Measurements from ENCODE around the gene PTGS1. TPM values are rescaled to one million over a fixed set of nuclear protein-coding genes. Genes with fewer than 3 reads are reported as not detected.

The PTGS1 gene
- total RNA-seq, 3 donors from 2014 or later (not counting 1 experiment from before 2014, with no cell fraction given) = 2.1 to 11.3 (median 9.2) TPM

DNA sequence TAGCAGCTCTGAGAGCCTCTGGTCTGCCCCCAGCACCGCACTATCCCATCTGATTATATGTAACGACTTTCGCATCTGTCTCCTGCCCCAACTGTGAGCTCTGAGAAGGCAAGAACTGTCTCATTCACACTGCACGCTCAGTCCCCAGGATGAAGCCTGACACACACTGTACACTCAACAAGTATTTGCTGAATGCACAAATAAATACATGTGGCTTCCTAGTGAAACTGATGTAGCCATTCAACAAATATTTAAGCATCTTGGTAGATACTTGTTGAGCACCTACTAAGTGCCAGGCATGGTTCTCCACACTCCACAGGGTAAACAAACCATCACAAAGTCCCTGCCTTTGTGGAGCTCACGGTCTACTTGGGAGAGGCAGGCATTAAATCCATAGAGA lies 34.6 kb upstream of the PTGS1 start:
- whole genome bisulfite sequencing (ENCODE audit: insufficient coverage) = 87% methylated on average over 5 of the region's 5 CpGs
- intact Hi-C loops (cut with micrococcal nuclease) = no loop called here
- Mint-ChIP-seq H3K4me1 (no peaks in the 10 kb centered on the region), H3K9me3 (no peaks in the 10 kb centered on the region), H3K4me3 (no peak overlapping the region), H3K36me3 (no peaks in the 10 kb centered on the region), H3K27me3 (ENCODE audit: low read depth in 2 of 2) (peaks cover 0 to 3% of the 10 kb centered on the region in 2 donors), H3K27ac (no peak overlapping the region)
- DNase-seq (no peak), ATAC-seq (no peak)
- no peaks in the 10 kb centered on the region for H3K4me1 ChIP-seq (ENCODE audit: control insufficient read depth, insufficient read depth, low read length)
- no peak overlapping the region for H3K4me3 ChIP-seq (ENCODE audit: low read length)
- no peak overlapping the region for H3K27ac ChIP-seq (ENCODE audit: low read length)
- no peaks in the 10 kb centered on the region for H3K36me3 ChIP-seq (ENCODE audit: control insufficient read depth, insufficient read depth, low read length)
- H3K27me3 ChIP-seq (ENCODE audit: control insufficient read depth, insufficient read depth, low read length) = no peaks in the 10 kb centered on the region
- TF ChIP-seq, protein P1, sequence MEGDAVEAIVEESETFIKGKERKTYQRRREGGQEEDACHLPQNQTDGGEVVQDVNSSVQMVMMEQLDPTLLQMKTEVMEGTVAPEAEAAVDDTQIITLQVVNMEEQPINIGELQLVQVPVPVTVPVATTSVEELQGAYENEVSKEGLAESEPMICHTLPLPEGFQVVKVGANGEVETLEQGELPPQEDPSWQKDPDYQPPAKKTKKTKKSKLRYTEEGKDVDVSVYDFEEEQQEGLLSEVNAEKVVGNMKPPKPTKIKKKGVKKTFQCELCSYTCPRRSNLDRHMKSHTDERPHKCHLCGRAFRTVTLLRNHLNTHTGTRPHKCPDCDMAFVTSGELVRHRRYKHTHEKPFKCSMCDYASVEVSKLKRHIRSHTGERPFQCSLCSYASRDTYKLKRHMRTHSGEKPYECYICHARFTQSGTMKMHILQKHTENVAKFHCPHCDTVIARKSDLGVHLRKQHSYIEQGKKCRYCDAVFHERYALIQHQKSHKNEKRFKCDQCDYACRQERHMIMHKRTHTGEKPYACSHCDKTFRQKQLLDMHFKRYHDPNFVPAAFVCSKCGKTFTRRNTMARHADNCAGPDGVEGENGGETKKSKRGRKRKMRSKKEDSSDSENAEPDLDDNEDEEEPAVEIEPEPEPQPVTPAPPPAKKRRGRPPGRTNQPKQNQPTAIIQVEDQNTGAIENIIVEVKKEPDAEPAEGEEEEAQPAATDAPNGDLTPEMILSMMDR (IDR thresholded peaks at IDR 0.05) = no peak
- no peaks in the 10 kb centered on the region for H3K9me3 ChIP-seq (ENCODE audit: control insufficient read depth, insufficient read depth, low read length)

DNA sequence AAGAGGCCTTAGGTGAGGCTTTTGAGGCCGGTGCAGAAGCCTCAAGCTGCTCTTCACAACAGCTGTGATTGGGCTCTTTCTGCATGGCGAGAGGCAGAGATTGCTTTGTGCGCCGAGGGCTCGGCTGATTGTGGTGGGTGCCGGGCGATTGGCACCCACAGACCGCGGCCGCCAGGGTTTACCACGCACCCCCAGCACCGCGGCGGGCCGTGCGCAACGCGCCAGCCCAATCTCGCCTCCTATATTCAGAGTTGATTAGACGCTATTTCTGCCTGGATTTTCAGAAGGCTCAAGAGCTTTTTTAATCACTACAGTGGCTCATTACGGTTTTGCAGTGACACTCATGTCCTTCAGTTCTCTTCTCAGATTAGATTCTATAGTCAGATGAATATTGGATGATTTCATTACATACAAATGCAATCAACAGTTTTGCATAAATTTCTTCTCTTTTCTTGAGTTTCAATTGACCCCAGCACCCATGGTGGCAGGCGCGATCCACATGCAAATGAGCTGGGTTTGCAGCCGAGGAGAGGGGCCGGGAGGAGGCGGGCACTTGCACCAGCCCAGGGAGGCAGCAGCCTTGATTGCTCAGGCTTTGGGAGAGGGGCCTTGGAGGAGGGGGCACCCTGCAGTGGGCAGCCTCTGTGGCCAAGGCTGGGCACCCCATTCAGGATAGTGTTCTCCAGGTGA lies 33.8 kb upstream of the PTGS1 start:
- H3K27me3 Mint-ChIP-seq (ENCODE audit: low read depth in 2 of 2) = peaks cover 0 to 3% of the 10 kb centered on the region in 2 donors
- no peak overlapping the region for H3K4me3 Mint-ChIP-seq
- no peaks in the 10 kb centered on the region for H3K9me3 Mint-ChIP-seq
- ATAC-seq = no peak
- no peak overlapping the region for H3K4me3 ChIP-seq (ENCODE audit: low read length)
- no peaks in the 10 kb centered on the region for H3K36me3 Mint-ChIP-seq
- intact Hi-C loops (cut with micrococcal nuclease) = no loop called here
- no peak for DNase-seq
- no peak overlapping the region for H3K27ac ChIP-seq (ENCODE audit: low read length)
- no peaks in the 10 kb centered on the region for H3K4me1 ChIP-seq (ENCODE audit: control insufficient read depth, insufficient read depth, low read length)
- TF ChIP-seq, protein P1 (IDR thresholded peaks at IDR 0.05) = no peak
- H3K27ac Mint-ChIP-seq = no peak overlapping the region
- no peaks in the 10 kb centered on the region for H3K9me3 ChIP-seq (ENCODE audit: control insufficient read depth, insufficient read depth, low read length)
- H3K27me3 ChIP-seq (ENCODE audit: control insufficient read depth, insufficient read depth, low read length) = no peaks in the 10 kb centered on the region
- H3K4me1 Mint-ChIP-seq = no peaks in the 10 kb centered on the region
- 77% methylated on average over 25 of the region's 26 CpGs for WGBS (ENCODE audit: insufficient coverage)
- H3K36me3 ChIP-seq (ENCODE audit: control insufficient read depth, insufficient read depth, low read length) = no peaks in the 10 kb centered on the region

DNA sequence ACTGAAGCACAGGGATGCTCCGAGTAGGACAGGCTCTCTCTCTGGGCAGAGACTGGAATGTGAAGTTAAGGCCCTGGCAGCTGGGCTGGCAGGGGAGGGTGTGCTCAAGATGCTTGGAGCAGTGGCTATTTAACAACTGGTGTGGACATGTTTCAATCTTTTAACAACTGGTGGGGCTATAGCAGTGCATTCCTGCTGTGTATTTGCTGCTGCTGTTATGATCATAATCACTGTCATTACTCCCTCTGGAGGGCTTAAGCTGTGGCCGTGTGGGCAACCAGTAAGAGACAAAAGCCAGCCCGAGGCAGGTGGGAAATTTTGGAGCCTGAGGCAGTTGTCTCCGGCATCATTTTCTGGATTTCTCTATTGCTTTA lies 33.3 kb upstream of the PTGS1 start:
- no peaks in the 10 kb centered on the region for H3K9me3 Mint-ChIP-seq
- Histone ChIP-seq H3K9me3 (ENCODE audit: control insufficient read depth, insufficient read depth, low read length) (no peaks in the 10 kb centered on the region), H3K4me3 (ENCODE audit: low read length) (no peak overlapping the region), H3K4me1 (ENCODE audit: control insufficient read depth, insufficient read depth, low read length) (no peaks in the 10 kb centered on the region), H3K27me3 (ENCODE audit: control insufficient read depth, insufficient read depth, low read length) (no peaks in the 10 kb centered on the region), H3K36me3 (ENCODE audit: control insufficient read depth, insufficient read depth, low read length) (no peaks in the 10 kb centered on the region), H3K27ac (ENCODE audit: low read length) (no peak overlapping the region)
- H3K36me3 Mint-ChIP-seq = no peaks in the 10 kb centered on the region
- H3K27me3 Mint-ChIP-seq (ENCODE audit: low read depth in 2 of 2) = peaks cover 0 to 3% of the 10 kb centered on the region in 2 donors
- TF ChIP-seq, protein P1 (IDR thresholded peaks at IDR 0.05) = no peak
- no peak overlapping the region for H3K27ac Mint-ChIP-seq
- DNase-seq = no peak
- no peaks in the 10 kb centered on the region for H3K4me1 Mint-ChIP-seq
- H3K4me3 Mint-ChIP-seq = no peak overlapping the region
- intact Hi-C loops (cut with micrococcal nuclease) = no loop called here
- no peak for ATAC-seq
- 82% methylated on average over 4 of the region's 4 CpGs for WGBS (ENCODE audit: insufficient coverage)

DNA sequence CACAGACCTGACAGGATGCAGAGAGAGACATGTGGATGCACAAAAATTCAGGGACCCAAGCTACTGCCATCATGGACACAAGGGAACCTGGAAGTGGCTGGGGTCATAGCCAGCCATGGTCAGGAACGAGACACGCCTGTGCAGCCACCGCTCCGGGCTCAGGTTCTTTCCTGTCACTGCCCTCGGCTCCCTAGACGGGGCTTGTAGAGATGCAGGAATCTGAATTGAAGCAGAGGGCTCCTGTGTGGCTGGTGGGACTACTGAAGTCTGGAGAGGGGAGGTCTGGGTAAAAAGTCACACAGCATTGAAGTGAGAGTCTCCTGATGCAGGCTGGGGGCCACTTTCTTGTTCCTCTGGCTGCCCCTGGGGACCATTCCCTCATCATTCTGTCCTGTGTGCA lies 32.3 kb upstream of the PTGS1 start:
- no peaks in the 10 kb centered on the region for H3K36me3 ChIP-seq (ENCODE audit: control insufficient read depth, insufficient read depth, low read length)
- no peaks in the 10 kb centered on the region for H3K9me3 ChIP-seq (ENCODE audit: control insufficient read depth, insufficient read depth, low read length)
- Mint-ChIP-seq H3K9me3 (no peaks in the 10 kb centered on the region), H3K4me3 (no peak overlapping the region), H3K4me1 (no peaks in the 10 kb centered on the region), H3K27me3 (ENCODE audit: low read depth in 2 of 2) (peaks cover 0 to 3% of the 10 kb centered on the region in 2 donors), H3K36me3 (no peaks in the 10 kb centered on the region), H3K27ac (no peak overlapping the region)
- ATAC-seq = no peak
- DNase-seq = no peak
- no peak overlapping the region for H3K4me3 ChIP-seq (ENCODE audit: low read length)
- H3K27me3 ChIP-seq (ENCODE audit: control insufficient read depth, insufficient read depth, low read length) = no peaks in the 10 kb centered on the region
- intact Hi-C loops (cut with micrococcal nuclease) = no loop called here
- H3K4me1 ChIP-seq (ENCODE audit: control insufficient read depth, insufficient read depth, low read length) = no peaks in the 10 kb centered on the region
- TF ChIP-seq, protein P1 (IDR thresholded peaks at IDR 0.05) = no peak
- no peak overlapping the region for H3K27ac ChIP-seq (ENCODE audit: low read length)
- 83% methylated on average over 6 of the region's 6 CpGs for WGBS (ENCODE audit: insufficient coverage)

Measured in natural killer cell (primary cell).